ENCODE data around the gene WDR44. TPM values are rescaled to one million over a fixed set of nuclear protein-coding genes. Genes with fewer than 3 reads are reported as not detected.
"Not testable (repeated sequence)": the region's sequence is repeated elsewhere in the genome, so short reads cannot be mapped to it uniquely, and the experiment has no call there.

The WDR44 gene
- total RNA-seq, 4 donors from 2014 or later = 16.2 to 24.5 (median 19.2) TPM

GRCh38 chrX:118474586-118474985, 128.7 kb downstream of the WDR44 start:
- TF ChIP-seq CTCF (IDR thresholded peaks at IDR 0.05) (no peak), EP300 (IDR thresholded peaks at IDR 0.05) (no peak), POLR2A (IDR thresholded peaks at IDR 0.05) (no peak)
- Histone ChIP-seq H3K27ac (no peak overlapping the region), H3K4me1 (no peaks in the 10 kb centered on the region), H3K36me3 (no peaks in the 10 kb centered on the region), H3K4me3 (no peak overlapping the region), H3K9me3 (peaks cover 0 to 7% (median 0%) of the 10 kb centered on the region in 4 donors), H3K27me3 (no peaks in the 10 kb centered on the region)
- no peak for DNase-seq (ENCODE audit: low spot score in 2 of 2)
- 51 to 61% methylated on average over 6 of the region's 6 CpGs for WGBS, 2 donors

- no peak for TF ChIP-seq EP300 (IDR thresholded peaks at IDR 0.05)
- TF ChIP-seq POLR2A (IDR thresholded peaks at IDR 0.05) = no peak
- TF ChIP-seq CTCF (IDR thresholded peaks at IDR 0.05) = no peak
- no peaks in the 10 kb centered on the region for H3K27me3 ChIP-seq
- H3K27ac ChIP-seq = no peak overlapping the region
- H3K36me3 ChIP-seq = no peaks in the 10 kb centered on the region
- no peak overlapping the region for H3K4me3 ChIP-seq
- H3K4me1 ChIP-seq = no peaks in the 10 kb centered on the region
- WGBS, 2 donors = 68 to 87% methylated on average over 4 of the region's 4 CpGs
- peaks cover 0 to 3% (median 0%) of the 10 kb centered on the region in 4 donors for H3K9me3 ChIP-seq
- no peak for DNase-seq (ENCODE audit: low spot score in 2 of 2)
Measured at GRCh38 chrX:118475903-118476302, 130.0 kb downstream of the WDR44 start.

- WGBS, 2 donors = 92% methylated on average over 1 of the region's 1 CpG
- Histone ChIP-seq H3K4me1 (no peaks in the 10 kb centered on the region), H3K9me3 (no peaks in the 10 kb centered on the region), H3K36me3 (no peaks in the 10 kb centered on the region), H3K27ac (no peak overlapping the region), H3K4me3 (no peak overlapping the region), H3K27me3 (no peaks in the 10 kb centered on the region)
- no peak for DNase-seq (ENCODE audit: low spot score in 2 of 2)
- no peak for TF ChIP-seq EP300 (IDR thresholded peaks at IDR 0.05)
- no peak for TF ChIP-seq CTCF (IDR thresholded peaks at IDR 0.05)
- no peak for TF ChIP-seq POLR2A (IDR thresholded peaks at IDR 0.05)
Measured at GRCh38 chrX:118480172-118480571, 134.3 kb downstream of the WDR44 start.

- not testable (repeated sequence) for H3K36me3 ChIP-seq; H3K27me3 ChIP-seq; H3K4me1 ChIP-seq; H3K27ac ChIP-seq; H3K4me3 ChIP-seq; H3K9me3 ChIP-seq; DNase-seq (ENCODE audit: low spot score in 2 of 2)
- WGBS, 2 donors = 93 to 97% methylated on average over 4 of the region's 4 CpGs
Measured at GRCh38 chrX:118482384-118482783, 136.5 kb downstream of the WDR44 start.

- Histone ChIP-seq H3K4me1 (no peaks in the 10 kb centered on the region), H3K9me3 (no peaks in the 10 kb centered on the region), H3K27ac (no peak overlapping the region), H3K36me3 (no peaks in the 10 kb centered on the region), H3K4me3 (no peak overlapping the region), H3K27me3 (no peaks in the 10 kb centered on the region)
- DNase-seq (ENCODE audit: low spot score in 2 of 2) = no peak
- TF ChIP-seq POLR2A (IDR thresholded peaks at IDR 0.05) (no peak), EP300 (IDR thresholded peaks at IDR 0.05) (no peak), CTCF (IDR thresholded peaks at IDR 0.05) (no peak)
- 71 to 85% methylated on average over 4 to 9 of the region's 9 CpGs for WGBS, 2 donors
Measured at GRCh38 chrX:118484216-118484903, 138.5 kb downstream of the WDR44 start.

- 85 to 93% methylated on average over 1 of the region's 1 CpG for WGBS, 2 donors
- not testable (repeated sequence) for H3K4me3 ChIP-seq; H3K27me3 ChIP-seq; H3K4me1 ChIP-seq; H3K9me3 ChIP-seq; DNase-seq (ENCODE audit: low spot score in 2 of 2); H3K27ac ChIP-seq; H3K36me3 ChIP-seq
Measured at GRCh38 chrX:118486693-118487092, 140.8 kb downstream of the WDR44 start.
